ENCODE measurements around the gene COL28A1. TPM values are rescaled to one million over a fixed set of nuclear protein-coding genes. Genes with fewer than 3 reads are reported as not detected.

COL28A1 gene
- total and polyA plus RNA-seq, 2 of the 13 experiments (the other 11 are each of a cell fraction or from before 2014, with no cell fraction given) = 0.07 to 0.15 TPM

- no TSS peak for BruUV-seq (replicated peaks)
- no peak for DNase-seq (ENCODE audit: low spot score)
Observed at GRCh38 chr7:7479275-7479805, 56.3 kb downstream of the COL28A1 start.

GRCh38 chr7:7478569-7478968 lies 57.1 kb downstream of the COL28A1 start:
- Histone ChIP-seq H3K27ac (ENCODE audit: extremely low read length, insufficient read depth, low read length) (no peak overlapping the region), H3K4me2 (ENCODE audit: low read depth, low read length) (no peak overlapping the region), H3K4me3 (replicated peaks in 1 of 3; ENCODE audit: insufficient read depth in 1 of 3, low read depth in 2 of 3, low read length in 3 of 3) (no peak overlapping the region), H3K36me3 (replicated peaks in 1 of 2; ENCODE audit: control insufficient read depth in 1 of 2, insufficient read depth in 2 of 2, low read length in 2 of 2) (no peaks in the 10 kb centered on the region), H3K9ac (ENCODE audit: insufficient read depth, low read depth, low read length) (no peak overlapping the region), H3K9me3 (ENCODE audit: low read length) (no peaks in the 10 kb centered on the region), H3K4me1 (ENCODE audit: insufficient read depth, low read length) (no peaks in the 10 kb centered on the region), H3K27me3 (ENCODE audit: control insufficient read depth in 1 of 2, insufficient read depth in 2 of 2, low read length in 2 of 2) (no peaks in the 10 kb centered on the region), H4K20me1 (ENCODE audit: insufficient read depth, low read length) (no peaks in the 10 kb centered on the region), H3K79me2 (ENCODE audit: insufficient read depth, low read length) (no peaks in the 10 kb centered on the region), H2AFZ (ENCODE audit: low read length) (no peak overlapping the region)
- FAIRE-seq (no peak), DNase-seq (ENCODE audit: low spot score) (no peak), ATAC-seq (no peak)
- intact Hi-C loops (cut with micrococcal nuclease; ENCODE audit: unreplicated experiment) (no loop called here), in situ Hi-C loops (cut with HindIII; ENCODE audit: extremely low pct_ligation_motif_present, low pct_unique_long_range_greater_than_20kb) (no loop called here)
- WGBS (ENCODE audit: low lambda C conversion rate) = no CpG with 5 or more reads among the region's 23 CpGs
- ChIA-PET POLR2A (no interaction called here), CTCF (ENCODE audit: low intra/inter-chr PET ratio, low total read pairs) (no interaction called here)
- no TSS peak for BruUV-seq (replicated peaks)
- no peak for TF ChIP-seq ZNF839 (CRISPR knock-in tag; IDR thresholded peaks at IDR 0.05; ENCODE audit: borderline replicate concordance)
- no peak for TF ChIP-seq YY1 (IDR thresholded peaks at IDR 0.05; ENCODE audit: insufficient read depth, insufficient replicate concordance, low read depth, low read length)
- TF ChIP-seq JDP2 (CRISPR knock-in tag; IDR thresholded peaks at IDR 0.05; ENCODE audit: borderline replicate concordance) = no peak
- TF ChIP-seq NR0B2 (CRISPR knock-in tag; IDR thresholded peaks at IDR 0.05) = no peak
- no peak for TF ChIP-seq NR2F6 (IDR thresholded peaks at IDR 0.05)
- TF ChIP-seq NR2F6 (CRISPR knock-in tag; IDR thresholded peaks at IDR 0.05) = no peak
- no peak for TF ChIP-seq ZSCAN22 (CRISPR knock-in tag; IDR thresholded peaks at IDR 0.05)
- no peak for TF ChIP-seq MATR3 (CRISPR knock-in tag; IDR thresholded peaks at IDR 0.05)
- no peak for TF ChIP-seq CEBPG (CRISPR knock-in tag; IDR thresholded peaks at IDR 0.05)
- no peak for TF ChIP-seq HCFC1 (IDR thresholded peaks at IDR 0.05; ENCODE audit: low read depth, low read length)
- TF ChIP-seq ZNF362 (CRISPR knock-in tag; IDR thresholded peaks at IDR 0.05; ENCODE audit: borderline replicate concordance) = no peak
- TF ChIP-seq TRIM24 (CRISPR knock-in tag; IDR thresholded peaks at IDR 0.05) = no peak
- TF ChIP-seq ZNF207 (IDR thresholded peaks at IDR 0.05; ENCODE audit: borderline replicate concordance) = no peak
- no peak for TF ChIP-seq TEAD2 (CRISPR knock-in tag; IDR thresholded peaks at IDR 0.05)
- TF ChIP-seq ZNF12 (CRISPR knock-in tag; IDR thresholded peaks at IDR 0.05) = no peak
- TF ChIP-seq EED (CRISPR knock-in tag; IDR thresholded peaks at IDR 0.05) = no peak
- no peak for TF ChIP-seq MTF2 (CRISPR knock-in tag; IDR thresholded peaks at IDR 0.05; ENCODE audit: borderline replicate concordance)

More at GRCh38 chr7:7479275-7479805, 56.3 kb downstream of the COL28A1 start:
- H3K4me1 ChIP-seq (ENCODE audit: insufficient read depth, low read length) = no peaks in the 10 kb centered on the region
- H3K9ac ChIP-seq (ENCODE audit: insufficient read depth, low read depth, low read length) = no peak overlapping the region
- H3K36me3 ChIP-seq (replicated peaks in 1 of 2; ENCODE audit: control insufficient read depth in 1 of 2, insufficient read depth in 2 of 2, low read length in 2 of 2) = no peaks in the 10 kb centered on the region
- H3K4me3 ChIP-seq (replicated peaks in 1 of 3; ENCODE audit: insufficient read depth in 1 of 3, low read depth in 2 of 3, low read length in 3 of 3) = no peak overlapping the region
- FAIRE-seq (no peak), ATAC-seq (no peak)
- intact Hi-C loops (cut with micrococcal nuclease; ENCODE audit: unreplicated experiment) (no loop called here), in situ Hi-C loops (cut with HindIII; ENCODE audit: extremely low pct_ligation_motif_present, low pct_unique_long_range_greater_than_20kb) (no loop called here)
- H4K20me1 ChIP-seq (ENCODE audit: insufficient read depth, low read length) = no peaks in the 10 kb centered on the region
- no peaks in the 10 kb centered on the region for H3K79me2 ChIP-seq (ENCODE audit: insufficient read depth, low read length)
- no peak for TF ChIP-seq ZFYVE20 (CRISPR knock-in tag; IDR thresholded peaks at IDR 0.05; ENCODE audit: borderline replicate concordance, low read depth)
- no peaks in the 10 kb centered on the region for H3K27me3 ChIP-seq (ENCODE audit: control insufficient read depth in 1 of 2, insufficient read depth in 2 of 2, low read length in 2 of 2)
- 14% methylated on average over 2 of the region's 2 CpGs for WGBS (ENCODE audit: low lambda C conversion rate)
- H3K4me2 ChIP-seq (ENCODE audit: low read depth, low read length) = no peak overlapping the region
- 0 out of 2 replicates have a peak, but pooled peaks cover 4% of the 10 kb centered on the region for H3K9me3 ChIP-seq (ENCODE audit: low read length)
- CTCF ChIA-PET (ENCODE audit: low intra/inter-chr PET ratio, low total read pairs) = no interaction called here
- H3K27ac ChIP-seq (ENCODE audit: extremely low read length, insufficient read depth, low read length) = no peak overlapping the region
- no peak overlapping the region for H2AFZ ChIP-seq (ENCODE audit: low read length)
- POLR2A ChIA-PET = no interaction called here

Measured in HepG2 (cell line).